Frontal cortex (tissue), 4 donors: Measurements from ENCODE around the gene RTF1. TPM values are rescaled to one million over a fixed set of nuclear protein-coding genes. Genes with fewer than 3 reads are reported as not detected.
"Not testable (repeated sequence)": the region's sequence is repeated elsewhere in the genome, so short reads cannot be mapped to it uniquely, and the experiment has no call there.

Experiments
- DNase-seq, 2 donors: peaks; one replicate each; pipeline ENCODE4 v3.0.0; 2012; ENCODE audit warnings: low spot score in 2 of 2
- FAIRE-seq: peaks from 2 replicates; lab custom pipeline; 2012; peaks lifted over from hg19 to GRCh38; lab: Jason Lieb, UNC
- total RNA-seq: library from RNA; depleted of rRNA; stranded (reverse); fragments of >200 nt; gene quantifications from one replicate; pipeline ENCODE4 v1.2.3, GENCODE V29; 2014
- donor health status: control.
- donor health status: control.
- donor health status: control.

RTF1 gene
- total RNA-seq, 1 donor from 2014 or later, result 56.3 TPM

- no peak for FAIRE-seq
- DNase-seq, result no peak
Measured at GRCh38 chr15:41435037-41435786, 18.3 kb downstream of the RTF1 start.

GRCh38 chr15:41437448-41437847, 20.6 kb downstream of the RTF1 start:
- DNase-seq (no peak), FAIRE-seq (no peak)

- peak in 1 of 2 donors; percentile 47 for DNase-seq
- no peak for FAIRE-seq
Measured at GRCh38 chr15:41438206-41438605, 21.3 kb downstream of the RTF1 start.

DNA sequence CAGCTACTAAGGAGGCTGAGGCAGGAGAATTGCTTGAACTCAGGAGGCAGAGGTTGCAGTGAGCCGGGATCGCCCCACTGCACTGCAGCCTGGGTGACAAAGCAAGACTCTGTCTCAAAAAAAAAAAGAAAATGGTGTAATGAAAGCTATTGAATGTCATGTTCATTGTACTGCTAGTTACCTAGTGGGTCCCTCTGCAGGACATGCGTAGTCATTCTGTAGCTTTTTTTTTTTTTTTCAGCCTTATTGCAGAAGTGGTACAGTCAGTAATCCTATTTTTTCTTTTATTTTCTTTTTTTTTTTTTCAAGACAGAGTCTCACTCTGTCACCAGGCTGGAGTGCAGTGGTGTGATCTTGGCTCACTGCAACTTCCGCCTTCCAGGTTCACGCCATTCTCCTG, 21.9 kb downstream of the RTF1 start:
- DNase-seq, FAIRE-seq: not testable (repeated sequence)

GRCh38 chr15:41443275-41443674, 26.4 kb downstream of the RTF1 start:
- DNase-seq, result no peak
- FAIRE-seq, result no peak

DNA sequence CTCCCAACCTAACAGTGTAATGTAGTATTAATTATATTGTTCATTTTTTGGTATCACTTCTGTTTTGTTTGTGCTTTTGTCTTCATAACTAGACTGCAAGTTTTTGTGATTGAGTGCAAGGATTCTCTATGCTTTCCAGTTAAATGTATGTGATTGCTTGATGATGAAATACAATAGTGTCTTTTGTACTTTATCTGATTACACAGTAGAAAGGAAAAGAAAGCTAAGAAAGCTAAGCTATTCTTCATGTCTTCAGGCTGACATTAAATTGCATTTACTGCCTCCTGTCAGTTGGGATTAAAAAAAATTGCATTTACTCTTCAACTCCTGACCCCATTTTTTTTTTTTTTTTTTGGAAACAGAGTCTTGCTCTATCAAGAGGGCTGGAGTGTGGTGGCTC, 28.5 kb downstream of the RTF1 start:
- FAIRE-seq (no peak), DNase-seq (no peak)

DNA sequence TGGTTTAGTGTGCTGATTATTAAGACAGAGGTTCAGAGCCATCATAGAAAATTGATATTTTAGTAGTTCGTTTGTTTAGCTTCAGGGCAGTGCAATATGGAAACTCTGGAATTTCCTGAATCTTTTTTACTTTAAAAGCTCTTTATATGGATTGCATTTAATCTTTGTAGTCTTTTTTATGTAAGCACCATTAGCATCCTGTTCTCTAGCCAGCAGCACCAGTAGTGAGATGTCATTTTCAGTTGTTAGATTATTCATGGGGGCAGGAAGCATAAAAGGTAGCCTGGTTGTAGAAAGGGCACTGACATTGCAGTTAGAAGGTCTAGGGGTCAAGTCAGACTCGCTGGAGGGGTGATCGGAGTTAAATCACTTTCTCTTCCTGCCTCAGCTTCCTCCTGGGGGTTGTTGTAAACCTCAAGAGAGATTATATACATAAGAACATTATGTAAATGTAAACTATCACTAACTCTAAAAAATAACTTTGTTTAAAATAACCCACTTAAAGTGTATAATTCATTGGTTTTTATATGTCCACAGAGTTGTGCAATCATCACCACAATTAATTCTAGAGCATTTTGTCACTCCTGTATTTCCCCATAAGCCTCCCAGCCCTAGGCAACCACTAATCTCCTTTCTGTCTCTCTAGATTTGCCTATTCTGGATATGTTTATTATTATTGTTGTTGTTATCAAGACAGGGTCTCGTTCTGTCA, 45.3 kb downstream of the RTF1 start:
- no peak for FAIRE-seq
- DNase-seq, result no peak

GRCh38 chr15:41464889-41465580, 48.1 kb downstream of the RTF1 start:
- DNase-seq (no peak), FAIRE-seq (no peak)

DNA sequence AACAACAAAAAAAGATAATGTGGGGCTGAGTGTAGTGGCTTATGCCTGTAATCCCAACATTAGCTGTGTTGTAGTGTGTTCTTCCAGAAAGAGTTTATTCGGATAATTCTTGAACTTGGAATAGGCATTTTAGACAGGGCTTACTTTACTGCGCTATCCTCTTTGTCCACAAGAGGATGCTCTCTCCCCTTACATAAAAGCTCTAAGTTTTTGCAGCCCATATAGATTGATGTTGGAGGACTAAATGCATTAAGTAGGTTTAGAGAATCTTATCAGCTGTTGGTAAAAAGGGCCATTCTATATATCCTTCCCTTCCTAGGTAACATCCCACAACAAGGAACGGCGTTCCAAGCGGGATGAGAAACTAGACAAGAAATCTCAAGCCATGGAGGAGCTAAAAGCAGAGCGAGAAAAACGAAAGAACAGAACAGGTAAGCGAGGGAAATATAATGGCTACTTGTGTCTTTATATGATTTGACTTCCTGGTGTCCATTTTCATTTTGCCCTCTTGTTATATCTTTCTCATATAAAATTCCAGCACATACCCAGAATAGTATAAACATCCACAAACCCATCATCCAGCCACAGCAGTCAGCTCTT, 49.0 kb downstream of the RTF1 start:
- FAIRE-seq (no peak), DNase-seq (no peak)

- DNase-seq (no peak), FAIRE-seq (no peak)
Measured at GRCh38 chr15:41466711-41467110, 49.8 kb downstream of the RTF1 start.

DNA sequence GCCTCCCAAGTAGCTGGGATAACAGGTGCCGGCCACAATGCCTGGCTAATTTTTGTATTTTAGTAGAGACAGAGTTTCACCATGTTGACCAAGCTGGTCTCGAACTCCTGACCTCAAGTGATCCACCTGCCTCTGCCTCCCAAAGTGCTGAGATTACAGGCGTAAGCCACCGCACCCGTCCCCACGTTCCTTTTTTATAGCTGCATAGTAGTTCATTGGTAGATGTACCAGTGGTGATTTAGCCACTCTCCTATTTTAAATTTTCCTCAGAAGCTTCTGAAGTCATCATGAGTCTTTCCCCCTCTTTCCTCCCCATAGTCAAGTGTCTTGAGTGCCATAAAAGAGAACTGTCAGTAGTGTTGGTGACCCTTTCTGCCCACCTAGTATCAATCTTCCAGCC, 52.7 kb downstream of the RTF1 start:
- FAIRE-seq, DNase-seq: not testable (repeated sequence)

DNA sequence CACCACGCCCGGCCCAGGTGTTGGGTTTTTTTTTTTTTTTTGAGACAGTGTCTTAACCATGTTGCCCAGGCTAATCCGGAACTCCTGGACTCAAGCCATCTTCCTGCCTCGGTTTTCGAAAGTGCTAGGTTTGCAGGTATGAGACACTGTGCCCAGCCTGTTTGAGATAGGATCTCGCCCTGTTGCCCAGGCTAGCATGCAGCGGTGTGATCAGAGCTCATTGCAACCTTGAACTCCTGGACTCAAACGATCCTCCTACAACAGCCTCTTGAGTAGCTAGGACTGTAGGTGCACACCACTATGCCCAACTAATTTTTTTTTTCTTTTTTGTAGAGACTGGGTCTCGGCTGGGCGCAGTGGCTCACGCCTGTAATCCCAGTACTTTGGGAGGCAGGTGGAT, 56.5 kb downstream of the RTF1 start:
- no peak for FAIRE-seq
- no peak for DNase-seq

DNA sequence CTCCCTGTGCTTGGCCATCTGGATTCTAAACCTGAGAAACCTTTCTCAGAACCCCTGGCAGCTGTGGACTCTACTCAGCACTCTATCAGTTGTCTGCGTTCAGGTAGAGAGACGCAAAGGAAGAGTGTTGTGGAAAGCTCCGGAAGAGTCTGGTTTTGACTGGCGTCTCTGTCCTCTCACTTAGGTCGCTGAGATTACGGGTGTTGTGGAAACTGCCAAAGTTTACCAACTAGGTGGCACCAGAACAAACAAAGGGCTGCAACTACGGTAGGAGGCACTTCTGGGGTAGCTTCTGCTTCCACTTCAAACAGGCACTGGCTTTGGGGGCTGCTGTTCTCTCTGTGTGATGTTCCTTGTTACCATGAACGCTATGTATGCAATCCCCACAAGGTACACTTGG, 57.5 kb downstream of the RTF1 start:
- FAIRE-seq, result no peak

GRCh38 chr15:41474941-41475340, 58.0 kb downstream of the RTF1 start:
- no peak for FAIRE-seq
- DNase-seq, result no peak

More for the DNA sequence above, 57.5 kb downstream of the RTF1 start:
- no peak for DNase-seq

DNA sequence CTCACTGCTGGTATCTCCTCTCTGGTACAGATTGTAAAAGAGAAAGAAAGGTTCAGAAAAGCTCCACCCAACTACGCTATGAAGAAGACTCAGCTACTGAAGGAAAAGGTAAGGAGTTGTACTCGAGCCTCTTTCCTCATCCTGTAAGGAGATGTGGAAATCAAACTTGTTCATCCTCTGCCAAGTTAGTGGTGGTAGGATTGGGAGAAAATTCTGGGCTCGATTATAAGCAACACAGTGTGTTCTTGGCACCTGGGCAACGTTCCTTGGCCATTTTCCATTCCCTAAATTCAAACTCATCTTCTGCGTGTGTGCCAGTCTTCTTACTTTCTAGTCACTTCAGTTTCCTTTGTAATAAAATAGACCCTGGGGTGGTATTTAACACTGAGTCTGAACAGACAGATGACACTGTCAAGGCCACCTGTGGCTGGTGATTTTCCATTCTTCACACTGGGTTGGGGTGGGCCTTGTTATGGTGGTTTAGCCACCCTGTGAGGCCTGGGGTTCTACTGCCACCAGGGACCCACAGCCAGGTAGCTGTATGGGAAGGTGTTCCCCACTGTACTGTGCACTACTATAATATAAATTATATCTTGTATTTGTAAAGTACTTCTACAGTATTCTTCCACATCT, 59.6 kb downstream of the RTF1 start:
- FAIRE-seq (no peak), DNase-seq (no peak)

- DNase-seq (no peak), FAIRE-seq (no peak)
Measured at GRCh38 chr15:41480396-41481140, 63.7 kb downstream of the RTF1 start.

DNA sequence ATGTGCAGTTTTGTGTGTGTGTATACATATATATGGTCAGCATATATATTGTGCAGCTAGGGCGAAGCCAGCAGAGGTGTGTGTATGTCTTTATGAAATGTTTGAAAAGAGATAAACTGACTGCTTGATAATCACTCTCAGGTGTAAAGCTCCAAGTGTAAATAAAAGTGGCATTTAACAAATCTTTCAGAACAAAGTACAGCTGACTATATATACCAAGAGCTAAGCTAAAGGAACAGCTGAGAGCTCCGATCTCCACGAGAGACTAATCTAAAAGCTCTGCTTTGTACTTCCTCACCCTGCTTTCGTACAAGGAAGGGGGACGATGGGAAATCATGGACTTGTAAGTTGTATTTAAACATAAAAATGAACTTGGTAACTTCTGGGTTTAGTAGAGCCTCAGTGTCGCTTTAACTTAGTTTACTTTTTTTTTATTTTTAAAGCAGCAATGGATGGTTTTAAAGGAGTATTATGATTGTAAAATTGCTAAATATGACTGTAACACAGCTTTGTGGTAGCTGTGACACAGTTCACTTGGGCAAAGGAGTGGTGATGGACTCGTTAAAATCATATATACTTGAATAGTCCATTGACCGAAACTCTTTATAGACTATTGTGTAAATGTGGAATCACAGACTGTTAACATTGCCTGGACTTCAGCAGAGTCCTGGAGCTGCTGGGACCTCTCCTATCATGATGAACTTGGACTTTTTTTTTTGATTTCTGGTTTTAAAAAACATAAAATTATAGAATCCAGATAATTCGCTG, 65.4 kb downstream of the RTF1 start:
- FAIRE-seq (no peak), DNase-seq (no peak)

DNA sequence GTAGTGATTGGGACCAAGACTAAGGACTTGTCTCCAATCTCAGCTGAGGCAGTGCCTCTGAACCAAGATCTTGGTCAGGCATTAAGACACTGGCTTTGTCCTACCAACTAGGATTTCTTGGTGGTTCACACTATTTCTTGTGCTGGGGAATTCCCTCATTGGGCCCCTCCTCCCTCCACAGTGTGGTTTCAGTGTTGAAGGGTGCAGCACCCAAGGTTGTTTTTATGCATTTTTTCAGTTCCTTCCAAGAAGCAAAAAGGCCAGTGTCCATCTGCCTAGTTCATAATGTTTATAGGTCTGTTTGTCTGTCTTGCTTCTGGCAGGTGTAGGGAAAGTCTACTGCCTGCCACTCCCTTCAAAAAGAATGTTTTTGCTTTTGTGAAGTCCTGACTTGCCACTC, 66.2 kb downstream of the RTF1 start:
- DNase-seq, result no peak
- FAIRE-seq, result no peak

GRCh38 chr15:41483519-41483918, 66.6 kb downstream of the RTF1 start:
- FAIRE-seq (no peak), DNase-seq (no peak)
